Esophagus squamous epithelium (tissue), 5 donors: ENCODE measurements around the gene PHF21B. TPM values are rescaled to one million over a fixed set of nuclear protein-coding genes. Genes with fewer than 3 reads are reported as not detected.

Source experiments
- DNase-seq: peaks from one replicate; lab custom pipeline; 2025; lab: John Stamatoyannopoulos, UW
- H3K27ac ChIP-seq, 4 donors: fragments of 200-600 bp; sonication (generic); one replicate each; pipeline ENCODE4 v1.5.1; 2016 to 2019; ENCODE audit warnings: mild to moderate bottlenecking in 1 of 4
- H3K27me3 ChIP-seq, 4 donors: fragments of 200-600 bp; sonication (generic); 1 replicate in 3 of 4; 2 replicates in 1 of 4; pipeline versions ENCODE4 v1.5.1 to v1.6.0; 2017 to 2021; ENCODE audit warnings: antibody characterized with exemption in 1 of 4
- H3K36me3 ChIP-seq, 3 donors: fragments of 200-600 bp; sonication (generic); one replicate each; pipeline ENCODE4 v1.5.1; 2016 to 2019
- H3K4me1 ChIP-seq, 3 donors: fragments of 200-600 bp; sonication (generic); one replicate each; pipeline ENCODE4 v1.5.1; 2017 to 2019
- H3K4me3 ChIP-seq, 4 donors: fragments of 200-600 bp; sonication (generic); 1 replicate in 3 of 4; 2 replicates in 1 of 4; pipeline ENCODE4 v1.5.1; 2016 to 2019; ENCODE audit warnings: mild to moderate bottlenecking in 2 of 4, moderate library complexity in 1 of 4
- H3K9me3 ChIP-seq, 3 donors: fragments of 200-600 bp; sonication (generic); one replicate each; pipeline ENCODE4 v1.5.1; 2016 to 2019
- CTCF ChIP-seq, 6 experiments: fragments of 450-650 bp in 4 of 6; fragments of 200-600 bp in 2 of 6; sonication (generic) in 2 of 6; IDR thresholded peaks; one replicate each; pipeline ENCODE4 v1.5.1; 2016 to 2019; ENCODE audit warnings: antibody characterized with exemption in 6 of 6, mild to moderate bottlenecking in 4 of 6, moderate library complexity in 4 of 6
- POLR2A ChIP-seq, 4 donors: fragments of 450-650 bp; IDR thresholded peaks; one replicate each; pipeline ENCODE4 v1.6.1; 2017; ENCODE audit warnings: antibody characterized with exemption in 4 of 4, mild to moderate bottlenecking in 4 of 4, moderate library complexity in 3 of 4
- WGBS, 2 donors: methylation state at CpG; one replicate each; pipeline ENCODE4 v1.1.5; 2018; 5-methylcytosine and 5-hydroxymethylcytosine counted together
- intact Hi-C: fragments of 100-400 bp; cut with DNase I; formaldehyde crosslinking; loops from one replicate; pipeline ENCODE4 v1.15.0; 2022
- total RNA-seq, 4 donors: library from RNA; depleted of rRNA; stranded (reverse); fragments of >200 nt; gene quantifications; one replicate each; pipeline ENCODE4 v1.1.0, GENCODE V29; 2016
- donor health status: DM: yes; HTN: yes; CAD: no.

Gene PHF21B
- total RNA-seq, 4 donors from 2014 or later = 0.04 to 0.19 TPM; not detected in 2

DNA sequence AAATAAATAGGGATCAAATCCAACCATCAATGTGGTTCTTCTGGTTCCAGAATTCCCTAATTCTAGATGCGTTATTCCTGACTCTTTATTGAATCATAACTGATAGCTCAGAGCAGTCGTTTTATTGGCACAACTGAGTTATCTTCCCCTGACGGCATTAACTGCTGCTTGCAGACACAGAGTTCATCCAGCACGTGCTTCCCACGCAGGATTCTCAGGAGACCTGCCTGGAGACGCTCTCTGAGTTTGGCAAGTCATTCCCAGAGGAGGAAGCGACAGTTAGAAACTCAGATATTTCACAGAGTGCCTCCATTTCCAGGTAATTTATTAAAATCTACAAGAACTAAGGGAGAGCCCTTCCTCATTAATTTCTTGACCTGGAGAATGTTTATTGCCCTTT is 35.4 kb upstream of the PHF21B start:
- 50 to 58% methylated on average over 7 of the region's 7 CpGs for WGBS, 2 donors
- Histone ChIP-seq H3K4me3 (no peak overlapping the region), H3K36me3 (no peaks in the 10 kb centered on the region), H3K9me3 (no peaks in the 10 kb centered on the region), H3K27ac (no peak overlapping the region), H3K4me1 (no peaks in the 10 kb centered on the region), H3K27me3 (peaks cover 0 to 86% (median under 1%) of the 10 kb centered on the region in 4 donors)
- intact Hi-C loops = no loop called here
- no peak for TF ChIP-seq CTCF (IDR thresholded peaks at IDR 0.05)
- no peak for TF ChIP-seq POLR2A (IDR thresholded peaks at IDR 0.05)
- no peak for DNase-seq

DNA sequence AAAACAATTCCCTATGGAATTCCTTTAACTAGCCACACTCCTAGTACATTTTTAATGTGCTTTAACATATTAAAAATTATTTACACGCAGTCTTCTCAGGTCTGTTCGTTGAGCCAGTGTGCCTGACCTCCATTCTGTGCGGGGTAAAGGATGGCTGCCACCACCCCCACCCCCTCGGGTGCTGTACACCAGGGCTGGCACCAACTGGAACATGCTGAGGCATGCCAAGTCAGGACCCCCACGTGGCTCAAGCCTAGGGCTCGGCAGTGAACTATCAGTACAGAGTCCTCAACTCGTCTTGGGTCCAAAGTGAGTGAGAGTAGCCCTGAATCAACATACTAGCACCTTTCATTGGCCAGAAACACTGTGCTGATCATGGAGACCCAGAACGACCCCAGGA is 32.5 kb upstream of the PHF21B start:
- peaks cover 0 to 79% (median 0%) of the 10 kb centered on the region in 4 donors for H3K27me3 ChIP-seq
- 83% methylated on average over 3 of the region's 8 CpGs; no CpG with 5 or more reads in 1 of the 2 donors for WGBS, 2 donors
- no peak for TF ChIP-seq POLR2A (IDR thresholded peaks at IDR 0.05)
- no peak for TF ChIP-seq CTCF (IDR thresholded peaks at IDR 0.05)

DNA sequence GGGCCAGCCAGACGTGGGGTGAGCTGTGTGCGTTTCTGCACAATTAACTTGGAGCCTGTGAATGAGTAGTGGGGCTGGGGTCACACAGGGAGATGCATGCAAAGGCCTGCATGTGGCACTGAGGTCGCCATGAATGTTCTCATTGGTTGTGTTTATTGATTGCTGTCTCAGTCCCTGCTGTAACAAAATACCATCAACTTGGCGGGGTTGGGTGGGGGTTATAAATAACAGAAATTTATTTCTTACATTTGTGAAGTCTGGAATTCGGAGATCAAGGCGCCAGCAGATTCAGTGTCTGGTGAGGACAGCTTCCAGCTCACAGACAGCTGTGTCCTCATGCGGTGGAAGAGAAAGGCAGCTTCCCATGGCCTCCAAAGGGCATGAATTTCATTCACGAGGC is 29.3 kb upstream of the PHF21B start:
- intact Hi-C loops = no loop called here

More for the DNA sequence above, 32.5 kb upstream of the PHF21B start:
- Histone ChIP-seq H3K4me1 (no peaks in the 10 kb centered on the region), H3K36me3 (no peaks in the 10 kb centered on the region), H3K9me3 (no peaks in the 10 kb centered on the region), H3K4me3 (no peak overlapping the region), H3K27ac (no peak overlapping the region)
- intact Hi-C loops = no loop called here
- no peak for DNase-seq

GRCh38 chr22:45036154-45036553 is 26.3 kb upstream of the PHF21B start:
- Histone ChIP-seq H3K27me3 (peaks cover 0 to 82% (median 0%) of the 10 kb centered on the region in 4 donors), H3K4me1 (no peaks in the 10 kb centered on the region), H3K4me3 (no peak overlapping the region), H3K9me3 (no peaks in the 10 kb centered on the region), H3K27ac (no peak overlapping the region), H3K36me3 (no peaks in the 10 kb centered on the region)
- intact Hi-C loops = no loop called here
- TF ChIP-seq CTCF (IDR thresholded peaks at IDR 0.05) (no peak), POLR2A (IDR thresholded peaks at IDR 0.05) (no peak)
- DNase-seq = no peak
- WGBS, 2 donors = 80% methylated on average over 2 of the region's 15 CpGs; no CpG with 5 or more reads in 1 of the 2 donors

More for the DNA sequence above, 29.3 kb upstream of the PHF21B start:
- TF ChIP-seq POLR2A (IDR thresholded peaks at IDR 0.05) (no peak), CTCF (IDR thresholded peaks at IDR 0.05) (no peak)
- Histone ChIP-seq H3K36me3 (no peaks in the 10 kb centered on the region), H3K27ac (no peak overlapping the region), H3K4me1 (no peaks in the 10 kb centered on the region), H3K9me3 (no peaks in the 10 kb centered on the region), H3K4me3 (no peak overlapping the region), H3K27me3 (peaks cover 0 to 81% (median 0%) of the 10 kb centered on the region in 4 donors)
- DNase-seq = no peak
- WGBS, 2 donors = 60 to 63% methylated on average over 8 of the region's 8 CpGs

GRCh38 chr22:45034821-45035220 is 25.0 kb upstream of the PHF21B start:
- H3K36me3 ChIP-seq = no peaks in the 10 kb centered on the region
- intact Hi-C loops = no loop called here
- 95 to 96% methylated on average over 7 to 8 of the region's 8 CpGs for WGBS, 2 donors
- TF ChIP-seq CTCF (IDR thresholded peaks at IDR 0.05) (no peak), POLR2A (IDR thresholded peaks at IDR 0.05) (no peak)
- H3K27ac ChIP-seq = no peak overlapping the region
- H3K27me3 ChIP-seq = peaks cover 0 to 77% (median 0%) of the 10 kb centered on the region in 4 donors
- DNase-seq = no peak
- H3K4me1 ChIP-seq = no peaks in the 10 kb centered on the region
- no peak overlapping the region for H3K4me3 ChIP-seq
- no peaks in the 10 kb centered on the region for H3K9me3 ChIP-seq
